HepG2 (cell line): ENCODE results near the gene CAMSAP3. TPM values are rescaled to one million over a fixed set of nuclear protein-coding genes. Genes with fewer than 3 reads are reported as not detected.

ENCODE experiments used
- ATAC-seq: fragments of 200-7000 bp; cut with Tn5 transposase; 3 replicates; pipeline ENCODE4 v1.9.1; 2020; ENCODE audit warnings: mild to moderate bottlenecking, moderate library complexity
- BruUV-seq: library from RNA; stranded (reverse); fragments of 400-500 nt; replicated peaks from 2 replicates; lab custom pipeline; 2021; lab: Mats Ljungman, UMichigan
- CTCF ChIA-PET: fragments of 300-600 bp; formaldehyde crosslinking; extraction: SDS; loops from one replicate; lab custom pipeline; 2021; ENCODE audit warnings: low total read pairs, inconsistent platforms, low intra/inter-chr PET ratio; lab: Yijun Ruan, JAX
- POLR2A ChIA-PET: fragments of 350-600 bp; sonication (Branson Sonifier 250); formaldehyde crosslinking; loops from one replicate; lab custom pipeline; 2020; ENCODE audit warnings: antibody characterized with exemption, inconsistent platforms; lab: Yijun Ruan, JAX
- DNase-seq: peaks from one replicate; pipeline ENCODE4 v3.0.0-alpha.2; 2015; ENCODE audit warnings: low spot score
- FAIRE-seq: peaks from 3 replicates; lab custom pipeline; 2011; peaks lifted over from hg19 to GRCh38; lab: Jason Lieb, UNC
- H2AFZ ChIP-seq: one replicate; pipeline ENCODE4 v1.6.1; 2011; ENCODE audit warnings: low read length, inconsistent platforms
- H3K27ac ChIP-seq: fragments of 300-600 bp; 3 replicates; pipeline ENCODE4 v1.8.0; 2011; ENCODE audit warnings: mixed run types, mild to moderate bottlenecking, mixed read lengths, low read length, inconsistent platforms; ENCODE audit not compliant: insufficient read depth; ENCODE audit errors: extremely low read length
- H3K27me3 ChIP-seq, 2 experiments: fragments of 200-600 bp in 1 of 2; 2 replicates in 1 of 2; 3 replicates in 1 of 2; pipeline versions ENCODE4 v1.6.0 to v1.8.0; 2011; ENCODE audit warnings: low read length in 2 of 2, mild to moderate bottlenecking in 2 of 2, moderate library complexity in 2 of 2, inconsistent platforms in 1 of 2; ENCODE audit not compliant: insufficient read depth in 2 of 2, control insufficient read depth in 1 of 2
- H3K36me3 ChIP-seq, 2 experiments: fragments of 200-600 bp in 1 of 2; replicated peaks in 1 of 2; 2 replicates in 1 of 2; 3 replicates in 1 of 2; pipeline versions ENCODE4 v1.5.1 to v1.8.0; 2011; ENCODE audit warnings: low read length in 2 of 2, inconsistent platforms in 1 of 2; ENCODE audit not compliant: insufficient read depth in 2 of 2, control insufficient read depth in 1 of 2
- H3K4me1 ChIP-seq: 2 replicates; pipeline ENCODE4 v1.5.1; 2012; ENCODE audit warnings: low read length, inconsistent platforms; ENCODE audit not compliant: insufficient read depth
- H3K4me2 ChIP-seq: 2 replicates; pipeline ENCODE4 v1.6.0; 2011; ENCODE audit warnings: low read depth, low read length, inconsistent platforms
- H3K4me3 ChIP-seq, 3 experiments: fragments of 200-600 bp in 1 of 3; sonication (generic), shearing (Covaris generic) in 1 of 3; replicated peaks in 1 of 3; 2 replicates each; pipeline ENCODE4 v1.5.1; 2011 to 2016; ENCODE audit warnings: low read length in 3 of 3, inconsistent platforms in 2 of 3, low read depth in 2 of 3, mild to moderate bottlenecking in 2 of 3, control low read depth in 1 of 3, mixed read lengths in 1 of 3; ENCODE audit not compliant: insufficient read depth in 1 of 3
- H3K79me2 ChIP-seq: one replicate; pipeline ENCODE4 v1.6.1; 2011; ENCODE audit warnings: low read length, inconsistent platforms; ENCODE audit not compliant: insufficient read depth
- H3K9ac ChIP-seq: 2 replicates; pipeline ENCODE4 v1.6.0; 2011; ENCODE audit warnings: mild to moderate bottlenecking, low read depth, low read length, inconsistent platforms; ENCODE audit not compliant: insufficient read depth
- H3K9me3 ChIP-seq: 2 replicates; pipeline ENCODE4 v1.5.1; 2012; ENCODE audit warnings: mild to moderate bottlenecking, low read length
- H4K20me1 ChIP-seq: 2 replicates; pipeline ENCODE4 v1.6.0; 2011; ENCODE audit warnings: inconsistent platforms, mild to moderate bottlenecking, low read length, moderate library complexity; ENCODE audit not compliant: insufficient read depth
- CENPBD1 ChIP-seq: sonication (generic); formaldehyde crosslinking; IDR thresholded peaks from 2 replicates; pipeline ENCODE4 v1.8.0; 2022; ENCODE audit warnings: missing genetic modification reagents, low read depth, mild to moderate bottlenecking, borderline replicate concordance
- EHMT2 ChIP-seq: fragments of 200-600 bp; sonication (generic); IDR thresholded peaks from 2 replicates; pipeline ENCODE4 v1.7.0; 2017; ENCODE audit warnings: antibody characterized with exemption, low read depth, low read length, borderline replicate concordance
- FOXC1 ChIP-seq: sonication (generic); formaldehyde crosslinking; IDR thresholded peaks from 2 replicates; pipeline ENCODE4 v1.8.0; 2022; ENCODE audit warnings: mild to moderate bottlenecking, missing genetic modification reagents, borderline replicate concordance
- HDAC1 ChIP-seq: sonication (generic); formaldehyde crosslinking; IDR thresholded peaks from 2 replicates; pipeline ENCODE4 v1.5.1; 2020; ENCODE audit warnings: mild to moderate bottlenecking, missing genetic modification reagents
- MEIS2 ChIP-seq: sonication (generic); formaldehyde crosslinking; IDR thresholded peaks from 2 replicates; pipeline ENCODE4 v1.9.0; 2021; ENCODE audit warnings: mild to moderate bottlenecking, missing genetic modification reagents
- NCOA2 ChIP-seq: sonication (generic); formaldehyde crosslinking; IDR thresholded peaks from 2 replicates; pipeline ENCODE4 v1.8.0; 2022; ENCODE audit warnings: inconsistent platforms
- NFATC3 ChIP-seq: sonication (generic); formaldehyde crosslinking; IDR thresholded peaks from 2 replicates; pipeline ENCODE4 v1.5.1; 2020; ENCODE audit warnings: mild to moderate bottlenecking, missing genetic modification reagents
- NFIB ChIP-seq: sonication (generic); formaldehyde crosslinking; IDR thresholded peaks from 2 replicates; pipeline ENCODE4 v1.9.0; 2021; ENCODE audit warnings: missing genetic modification reagents, mild to moderate bottlenecking, borderline replicate concordance
- SNRNP70 ChIP-seq: fragments of 200-400 bp; formaldehyde crosslinking; IDR thresholded peaks from 2 replicates; pipeline ENCODE4 v1.6.1; 2017; ENCODE audit warnings: mild to moderate bottlenecking, low read depth, low read length, moderate library complexity
- SOX13 ChIP-seq, 3 experiments: fragments of 450-650 bp in 1 of 3; sonication (generic) in 1 of 3; formaldehyde crosslinking in 1 of 3; IDR thresholded peaks in 2 of 3; conservative IDR thresholded peaks in 1 of 3; 2 replicates each; pipeline versions ENCODE4 v1.5.0 to v1.6.1; 2016 to 2020; ENCODE audit warnings: antibody characterized with exemption in 1 of 3, mild to moderate bottlenecking in 1 of 3, missing compliant biosample characterization in 1 of 3, missing genetic modification reagents in 1 of 3, moderate library complexity in 1 of 3
- SRY ChIP-seq: sonication (generic); formaldehyde crosslinking; IDR thresholded peaks from 2 replicates; pipeline ENCODE4 v1.8.0; 2022; ENCODE audit warnings: mild to moderate bottlenecking, missing genetic modification reagents
- SSRP1 ChIP-seq: IDR thresholded peaks from 2 replicates; pipeline ENCODE4 v1.6.1; 2016; ENCODE audit warnings: control low read depth
- TFDP1 ChIP-seq: IDR thresholded peaks from 2 replicates; pipeline ENCODE4 v1.6.1; 2016; ENCODE audit warnings: missing compliant biosample characterization, missing genetic modification reagents, borderline replicate concordance
- TSC22D2 ChIP-seq: sonication (generic); formaldehyde crosslinking; IDR thresholded peaks from 2 replicates; pipeline ENCODE4 v1.5.1; 2020; ENCODE audit warnings: missing genetic modification reagents, mild to moderate bottlenecking, borderline replicate concordance
- ZBTB1 ChIP-seq: sonication (generic); formaldehyde crosslinking; IDR thresholded peaks from 2 replicates; pipeline ENCODE4 v1.4.0; 2020; ENCODE audit warnings: missing genetic modification reagents, borderline replicate concordance
- ZNF441 ChIP-seq: sonication (generic); formaldehyde crosslinking; IDR thresholded peaks from 2 replicates; pipeline ENCODE4 v1.7.0; 2021; ENCODE audit warnings: missing genetic modification reagents, borderline replicate concordance
- ZNF704 ChIP-seq: sonication (generic); formaldehyde crosslinking; IDR thresholded peaks from 2 replicates; pipeline ENCODE4 v1.8.1; 2023; ENCODE audit warnings: mild to moderate bottlenecking, inconsistent platforms, moderate library complexity, missing genetic modification reagents, borderline replicate concordance
- ZNF766 ChIP-seq: sonication (generic); formaldehyde crosslinking; IDR thresholded peaks from 2 replicates; pipeline ENCODE4 v1.5.0; 2020; ENCODE audit warnings: missing genetic modification reagents, borderline replicate concordance
- WGBS: methylation state at CpG from one replicate; pipeline ENCODE4 v1.1.6; 2017; ENCODE audit warnings: low lambda C conversion rate; 5-methylcytosine and 5-hydroxymethylcytosine counted together
- in situ Hi-C: cut with HindIII; loops from 2 replicates; pipeline ENCODE4 v1.10.0; 2017; ENCODE audit warnings: low pct_unique_long_range_greater_than_20kb; ENCODE audit not compliant: extremely low pct_ligation_motif_present
- intact Hi-C: fragments of 100-400 bp; cut with micrococcal nuclease; formaldehyde crosslinking; loops from one replicate; pipeline ENCODE4 v1.10.0; 2022; ENCODE audit not compliant: unreplicated experiment
- polyA plus RNA-seq, 8 experiments: library from polyadenylated mRNA; depleted of rRNA in 3 of 8; stranded (reverse) in 7 of 8; unstranded in 1 of 8; fragments of >200 nt; fragmentation: Illumina TruSeq in 4 of 8; extraction: Trizol in 4 of 8; gene quantifications; 2 replicates each; pipeline versions ENCODE4 v1.2.1 to v1.2.3, GENCODE V29; 2011 to 2016; ENCODE audit warnings: low read depth in 4 of 8, missing spikeins in 1 of 8, mixed read lengths in 1 of 8; ENCODE audit not compliant: insufficient read depth in 1 of 8
- total RNA-seq, 5 experiments: library from RNA; depleted of rRNA; stranded (reverse); fragments of >200 nt; fragmentation: Illumina TruSeq; extraction: Trizol; gene quantifications; 2 replicates each; pipeline ENCODE4 v1.2.3, GENCODE V29; 2016; ENCODE audit warnings: low read depth in 1 of 5

CAMSAP3 gene
- total and polyA plus RNA-seq, 2 of the 13 experiments (the other 11 are each of a cell fraction or from before 2014, with no cell fraction given) = 10.8 to 11.8 TPM

GRCh38 chr19:7560255-7560654 lies 35.4 kb upstream of the CAMSAP3 start:
- intact Hi-C loops = no loop called here
- POLR2A ChIA-PET = no interaction called here

More at GRCh38 chr19:7560255-7560654, 35.4 kb upstream of the CAMSAP3 start:
- Histone ChIP-seq H3K9me3 (no peaks in the 10 kb centered on the region), H3K27me3 (no peaks in the 10 kb centered on the region), H3K27ac (no peak overlapping the region), H3K4me1 (no peaks in the 10 kb centered on the region), H2AFZ (no peak overlapping the region), H3K9ac (no peak overlapping the region), H3K36me3 (peaks cover 1 to 4% of the 10 kb centered on the region in 2 experiments; a peak in 3 of 5 replicates), H3K4me2 (no peak overlapping the region), H3K4me3 (no peak overlapping the region), H4K20me1 (no peaks in the 10 kb centered on the region), H3K79me2 (no peaks in the 10 kb centered on the region)
- no peak for DNase-seq
- no peak for TF ChIP-seq SOX13 (IDR thresholded peaks at IDR 0.05)
- no peak for TF ChIP-seq SOX13 (CRISPR knock-in tag; conservative IDR thresholded peaks at IDR 0.05 in 1 of 2, IDR thresholded peaks at IDR 0.05 in 1 of 2)
- no peak for TF ChIP-seq ZNF441
- no peak for TF ChIP-seq NFATC3 (CRISPR knock-in tag)
- TF ChIP-seq ZNF704 (CRISPR knock-in tag) = no peak
- no peak for TF ChIP-seq FOXC1
- no peak for TF ChIP-seq NCOA2 (CRISPR knock-in tag)
- no peak for TF ChIP-seq TSC22D2 (CRISPR knock-in tag)
- TF ChIP-seq SSRP1 (CRISPR knock-in tag) = no peak
- TF ChIP-seq TFDP1 (CRISPR knock-in tag) = no peak
- no peak for TF ChIP-seq HDAC1 (CRISPR knock-in tag)
- TF ChIP-seq NFIB (CRISPR knock-in tag) = no peak
- TF ChIP-seq ZNF766 = no peak
- no peak for TF ChIP-seq SNRNP70
- no peak for TF ChIP-seq CENPBD1 (CRISPR knock-in tag)
- TF ChIP-seq EHMT2 = no peak
- no peak for TF ChIP-seq SRY
- TF ChIP-seq ZBTB1 = no peak
- no peak for TF ChIP-seq MEIS2 (CRISPR knock-in tag)
- no peak for FAIRE-seq
- CTCF ChIA-PET = no interaction called here
- 83% methylated on average over 2 of the region's 2 CpGs for WGBS
- no peak for ATAC-seq
- BruUV-seq = no TSS peak
- in situ Hi-C loops = loop anchor here (5.0 to 10.0 kb wide), 2 partner anchors 122 to 235 kb away; partner anchors contain the start of gene TRAPPC5
